HG03575 (cell line): ENCODE results near the gene PLD3.
"Not testable (repeated sequence)": the region's sequence is repeated elsewhere in the genome, so short reads cannot be mapped to it uniquely, and the experiment has no call there.

Experiments
- ATAC-seq: cut with Tn5 transposase; IDR thresholded peaks from one replicate; pipeline ENCODE4 v1.9.1; 2021; ENCODE audit not compliant: unreplicated experiment, insufficient number of reproducible peaks, low FRiP score; ENCODE audit errors: extremely low read depth

PLD3 gene

GRCh38 chr19:40323705-40324104 lies 24.8 kb upstream of the PLD3 start:
- no peak for ATAC-seq

- ATAC-seq = no peak
These were observed 22.3 kb upstream of the PLD3 start for GRCh38 chr19:40326201-40326600.

GRCh38 chr19:40331052-40331451 lies 17.4 kb upstream of the PLD3 start:
- no peak for ATAC-seq

DNA sequence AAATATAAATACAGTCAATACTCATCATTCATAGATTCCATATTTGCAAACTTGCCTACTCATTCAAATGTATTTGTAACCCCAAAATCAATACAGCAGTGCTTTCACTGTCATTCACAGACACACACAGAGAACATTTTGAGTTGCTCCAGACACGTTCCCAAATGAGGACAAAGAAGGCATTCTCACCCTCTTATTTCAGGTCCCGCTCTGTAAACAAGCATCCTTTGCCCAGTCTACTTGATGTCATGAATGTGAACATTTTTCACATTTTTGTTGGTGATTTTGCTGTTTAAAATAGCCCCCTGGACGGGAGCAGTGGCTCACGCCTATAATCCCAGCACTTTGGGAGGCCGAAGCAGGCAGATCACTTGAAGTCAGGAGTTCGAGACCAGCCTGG lies 15.8 kb upstream of the PLD3 start:
- no peak for ATAC-seq

DNA sequence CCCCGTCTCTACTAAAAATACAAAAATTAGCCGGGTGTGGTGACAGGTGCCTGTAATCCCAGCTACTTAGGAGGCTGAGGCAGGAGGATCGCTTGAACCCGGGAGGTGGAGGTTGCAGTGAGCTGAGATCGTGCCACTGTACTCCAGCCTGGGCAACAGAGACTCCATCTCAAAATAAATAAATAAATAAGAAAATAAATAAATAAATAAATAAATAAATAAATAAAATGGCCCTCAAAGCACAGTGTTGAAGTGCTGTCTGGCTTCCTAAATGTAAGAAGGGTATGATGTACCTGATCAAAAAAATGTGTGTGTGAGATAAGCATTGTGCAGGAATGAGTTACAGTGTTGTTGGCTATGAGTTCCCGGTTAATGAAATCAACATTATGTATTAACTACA lies 15.4 kb upstream of the PLD3 start:
- not testable (repeated sequence) for ATAC-seq

DNA sequence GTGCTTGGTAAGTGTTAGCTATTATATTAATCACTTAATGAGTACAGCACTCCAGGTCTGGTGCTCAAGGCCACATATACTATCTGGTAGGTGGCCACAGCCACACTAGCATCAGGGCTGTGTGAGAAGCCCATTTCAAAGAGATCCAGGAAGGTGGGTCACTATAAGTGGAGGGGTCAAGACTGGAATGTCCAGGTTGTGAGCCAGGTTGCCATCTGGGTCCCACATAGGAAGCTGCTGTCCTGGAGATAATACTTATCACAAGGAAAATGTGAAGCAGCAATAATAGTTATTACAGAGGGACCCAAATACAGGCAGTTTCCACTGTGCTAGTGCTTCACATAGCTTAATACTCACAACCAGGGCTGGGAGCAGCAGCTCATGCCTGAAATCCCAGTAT lies 13.4 kb upstream of the PLD3 start:
- no peak for ATAC-seq

- ATAC-seq = no peak
These were observed 12.5 kb upstream of the PLD3 start for GRCh38 chr19:40335855-40336600.

DNA sequence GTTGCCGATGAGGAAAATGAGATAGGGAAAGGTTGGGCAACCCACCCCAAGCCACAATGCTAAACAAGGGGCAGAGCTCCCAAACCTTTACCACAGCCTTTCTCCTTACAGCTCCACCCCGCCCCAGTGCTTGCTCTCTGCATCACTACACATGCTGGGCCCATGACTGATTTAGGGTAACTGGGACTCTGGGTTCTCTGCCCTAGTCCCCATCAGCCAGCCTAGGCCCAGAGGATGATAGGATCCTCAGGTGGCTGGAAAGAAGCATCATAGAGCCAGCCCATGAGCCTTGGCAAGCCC lies 11.9 kb upstream of the PLD3 start:
- no peak for ATAC-seq

DNA sequence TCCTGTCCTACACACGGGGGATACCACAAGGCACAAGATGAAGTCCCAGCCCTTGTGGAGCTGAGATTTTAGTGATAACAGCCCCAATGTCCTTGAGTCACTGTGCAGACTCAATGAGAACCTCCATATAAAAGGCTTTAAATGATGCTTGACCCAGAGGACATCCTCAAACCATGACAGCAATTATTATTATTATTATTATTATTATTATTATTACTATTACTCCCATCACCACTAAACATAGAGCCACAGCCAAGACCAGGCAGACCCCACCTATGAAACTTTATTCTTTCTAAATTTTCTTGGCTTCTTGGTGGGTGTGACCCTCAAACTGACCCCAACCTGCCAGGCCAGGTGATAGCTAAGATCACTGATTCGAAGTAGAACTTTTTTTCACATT lies 11.4 kb upstream of the PLD3 start:
- ATAC-seq = no peak

- no peak for ATAC-seq
These were observed 10.9 kb upstream of the PLD3 start for GRCh38 chr19:40337594-40337993.

DNA sequence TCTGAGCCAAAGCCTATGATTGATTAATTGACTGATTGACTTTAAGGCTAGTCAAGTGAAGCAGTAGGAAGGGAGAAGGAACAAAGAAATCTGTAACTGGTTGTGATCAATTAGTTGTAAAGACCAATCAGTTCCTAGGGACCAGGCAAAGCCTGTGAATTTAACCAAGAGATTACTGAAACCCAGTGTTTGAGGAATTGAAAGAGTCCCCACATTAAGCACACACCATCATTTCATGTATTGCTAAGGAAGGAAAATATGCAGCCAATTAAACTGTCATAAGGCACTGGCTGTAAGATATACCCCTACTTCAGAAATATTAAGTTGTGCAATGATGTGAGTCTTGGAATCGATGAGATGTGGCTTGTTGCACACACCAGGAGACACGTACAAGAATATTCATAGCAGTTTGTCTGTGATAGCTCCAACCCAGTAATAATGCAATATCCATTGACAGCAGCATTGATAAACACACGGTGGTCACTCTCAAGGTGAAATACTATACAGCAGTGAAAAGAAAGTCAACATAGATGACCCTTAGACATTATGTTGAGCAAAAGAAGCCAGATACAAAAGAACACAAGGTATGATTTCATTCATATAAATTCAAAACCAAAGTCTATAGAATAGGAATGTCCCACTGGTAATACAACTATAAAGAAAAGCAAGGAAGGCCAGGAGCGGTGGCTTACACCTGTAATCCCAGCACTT lies 9.3 kb upstream of the PLD3 start:
- no peak for ATAC-seq

DNA sequence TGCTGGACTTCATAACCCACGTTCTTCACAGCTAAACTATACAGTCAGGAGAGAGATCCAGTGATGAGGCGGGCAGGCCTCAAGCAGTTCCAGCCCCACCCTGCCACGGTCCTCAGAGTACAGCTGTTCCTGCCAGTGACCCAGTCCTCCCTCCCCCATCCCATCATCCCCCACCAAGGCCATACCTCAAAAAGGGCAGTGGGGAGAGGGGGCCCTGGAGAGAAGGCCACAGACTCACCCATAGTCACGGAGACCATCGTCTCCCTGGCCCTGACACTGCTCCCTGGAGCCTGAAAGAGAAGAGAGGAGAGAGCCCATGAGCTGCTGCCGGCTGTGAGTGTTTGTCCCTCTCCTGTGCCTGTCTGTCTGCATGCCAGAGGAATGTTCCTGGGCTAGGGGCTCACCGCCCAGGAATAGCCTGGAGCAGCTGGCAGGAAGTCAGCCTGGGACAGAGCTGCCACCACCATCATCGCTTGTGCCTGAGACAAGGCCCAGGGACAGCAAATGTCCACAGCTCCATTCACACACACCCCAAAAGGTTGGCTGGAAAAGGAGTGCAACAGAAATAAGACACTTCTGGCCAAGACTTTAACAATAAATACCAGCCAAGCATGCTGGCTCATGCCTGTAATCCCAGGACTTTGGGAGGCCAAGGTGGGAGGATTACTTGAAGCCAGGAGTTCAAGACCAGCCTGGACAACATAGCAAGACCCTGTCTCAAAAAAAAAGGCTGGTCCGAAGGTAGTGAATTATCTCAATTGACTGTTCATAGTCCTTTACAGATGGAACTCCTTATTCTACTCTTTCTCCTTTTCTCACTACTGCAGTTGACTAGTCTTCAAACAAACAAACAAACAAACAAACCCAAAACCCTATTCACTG lies 6.7 kb upstream of the PLD3 start:
- ATAC-seq = no peak

- ATAC-seq = no peak
These were observed 5.7 kb upstream of the PLD3 start for GRCh38 chr19:40342644-40343311.

- no peak for ATAC-seq
These were observed 4.1 kb upstream of the PLD3 start for GRCh38 chr19:40344422-40344821.

- no peak for ATAC-seq
These were observed 539 bp downstream of the PLD3 start for GRCh38 chr19:40348961-40349507.

- no peak for ATAC-seq
These were observed 7.6 kb downstream of the PLD3 start for GRCh38 chr19:40355975-40356680.

GRCh38 chr19:40356681-40357595 lies 8.4 kb downstream of the PLD3 start:
- ATAC-seq = no peak

DNA sequence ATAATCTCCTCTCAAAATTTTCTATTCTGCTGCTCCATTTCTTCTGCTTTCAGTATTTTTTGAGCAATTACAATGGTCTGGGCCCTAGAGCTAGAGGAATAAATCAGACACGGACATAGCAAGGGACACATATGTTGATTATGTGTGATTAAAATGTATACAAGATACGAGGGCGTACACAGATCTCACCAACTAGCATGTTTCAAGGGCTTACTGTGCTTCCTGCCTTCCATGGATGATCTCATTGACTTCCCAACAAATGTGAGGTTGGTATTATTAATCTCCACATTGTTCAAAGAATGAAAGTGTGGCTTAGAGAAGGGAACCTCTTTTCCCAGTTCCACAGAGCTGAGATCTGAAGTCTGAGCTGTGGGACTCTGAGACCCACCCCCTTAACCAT lies 9.1 kb downstream of the PLD3 start:
- ATAC-seq = no peak
